ENCODE results near the gene C11orf16. TPM values are rescaled to one million over a fixed set of nuclear protein-coding genes. Genes with fewer than 3 reads are reported as not detected.

C11orf16 gene
- total and polyA plus RNA-seq, 4 donors: not detected

DNA sequence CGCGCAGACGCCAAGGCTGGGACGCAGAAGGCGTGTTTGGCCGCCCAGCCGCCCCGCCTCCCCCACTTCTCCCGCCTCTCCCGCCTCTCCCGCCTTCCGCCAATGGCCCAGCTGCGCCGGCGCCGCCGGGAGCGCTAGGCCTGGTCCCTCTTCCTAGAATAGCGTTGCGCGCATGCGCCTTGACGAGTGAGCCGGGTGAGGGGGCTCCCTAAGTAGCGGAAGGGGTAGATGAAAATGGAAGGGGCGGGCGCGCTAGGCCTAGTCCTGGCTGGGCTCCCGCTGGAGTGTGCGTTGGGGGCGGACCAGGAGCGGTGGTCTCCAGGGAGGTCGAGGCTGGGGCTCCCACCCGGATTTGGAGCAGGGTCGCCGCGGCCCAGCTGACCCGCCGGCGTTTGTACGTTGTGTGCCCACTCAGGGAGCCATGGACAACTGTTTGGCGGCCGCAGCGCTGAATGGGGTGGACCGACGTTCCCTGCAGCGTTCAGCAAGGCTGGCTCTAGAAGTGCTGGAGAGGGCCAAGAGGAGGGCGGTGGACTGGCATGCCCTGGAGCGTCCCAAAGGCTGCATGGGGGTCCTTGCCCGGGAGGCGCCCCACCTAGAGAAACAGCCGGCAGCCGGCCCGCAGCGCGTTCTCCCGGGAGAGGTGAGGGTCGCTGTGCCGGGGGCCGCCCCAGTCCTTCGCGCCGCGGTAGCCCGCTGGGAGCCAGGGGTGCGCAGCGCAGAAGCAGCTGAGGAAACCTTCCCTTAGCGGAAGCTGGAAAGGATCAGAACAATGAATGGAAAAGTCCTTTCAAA, 21.5 kb downstream of the C11orf16 start, which contains the start of gene AKIP1:
AKIP1 (plus strand) TSS at position 161 of the 795 bp plus-strand sequence; CDS start at position 422, 261 bp downstream.
- under 1% methylated on average over 68 of the region's 68 CpGs for WGBS
- H3K27ac ChIP-seq (ENCODE audit: low read depth in 1 of 2, low read length in 2 of 2): peak within 1 kb of the TSS; percentile 73 to 87
- peaks cover 0 to 16% (median 12%) of the 10 kb centered on the region in 4 donors for H3K4me1 ChIP-seq (ENCODE audit: control insufficient read depth in 4 of 4, insufficient read depth in 4 of 4, low read length in 3 of 4)
- H3K36me3 ChIP-seq (ENCODE audit: control insufficient read depth in 4 of 4, insufficient read depth in 3 of 4, low read depth in 1 of 4, low read length in 3 of 4): peaks cover 0 to under 1% (median 0%) of the 10 kb centered on the region in 4 donors
- peak; percentile 89 for DNase-seq (ENCODE audit: low spot score)
- peak within 1 kb of the TSS; percentile 45 to 83 for H3K9ac ChIP-seq (ENCODE audit: low read depth in 1 of 2, low read length in 2 of 2)
- no peaks in the 10 kb centered on the region for H3K27me3 ChIP-seq (ENCODE audit: control insufficient read depth in 4 of 4, insufficient read depth in 4 of 4, low read length in 3 of 4)
- TF ChIP-seq, protein P1, sequence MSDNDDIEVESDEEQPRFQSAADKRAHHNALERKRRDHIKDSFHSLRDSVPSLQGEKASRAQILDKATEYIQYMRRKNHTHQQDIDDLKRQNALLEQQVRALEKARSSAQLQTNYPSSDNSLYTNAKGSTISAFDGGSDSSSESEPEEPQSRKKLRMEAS (IDR thresholded peaks at IDR 0.05): no peak
- TF ChIP-seq, protein P2, sequence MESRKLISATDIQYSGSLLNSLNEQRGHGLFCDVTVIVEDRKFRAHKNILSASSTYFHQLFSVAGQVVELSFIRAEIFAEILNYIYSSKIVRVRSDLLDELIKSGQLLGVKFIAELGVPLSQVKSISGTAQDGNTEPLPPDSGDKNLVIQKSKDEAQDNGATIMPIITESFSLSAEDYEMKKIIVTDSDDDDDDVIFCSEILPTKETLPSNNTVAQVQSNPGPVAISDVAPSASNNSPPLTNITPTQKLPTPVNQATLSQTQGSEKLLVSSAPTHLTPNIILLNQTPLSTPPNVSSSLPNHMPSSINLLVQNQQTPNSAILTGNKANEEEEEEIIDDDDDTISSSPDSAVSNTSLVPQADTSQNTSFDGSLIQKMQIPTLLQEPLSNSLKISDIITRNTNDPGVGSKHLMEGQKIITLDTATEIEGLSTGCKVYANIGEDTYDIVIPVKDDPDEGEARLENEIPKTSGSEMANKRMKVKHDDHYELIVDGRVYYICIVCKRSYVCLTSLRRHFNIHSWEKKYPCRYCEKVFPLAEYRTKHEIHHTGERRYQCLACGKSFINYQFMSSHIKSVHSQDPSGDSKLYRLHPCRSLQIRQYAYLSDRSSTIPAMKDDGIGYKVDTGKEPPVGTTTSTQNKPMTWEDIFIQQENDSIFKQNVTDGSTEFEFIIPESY (IDR thresholded peaks at IDR 0.05): no peak
- peak in 1 of 2 donors; percentile 41 for TF ChIP-seq RAD21 (IDR thresholded peaks at IDR 0.05)
- no peak for TF ChIP-seq JUND (IDR thresholded peaks at IDR 0.05)
- peak in 1 of 2 donors; percentile 72 for TF ChIP-seq GABPA (IDR thresholded peaks at IDR 0.05 in 1 of 2, conservative IDR thresholded peaks at IDR 0.05 in 1 of 2)
- no peak for TF ChIP-seq HNF4G (IDR thresholded peaks at IDR 0.05)
- TF ChIP-seq FOXA1 (IDR thresholded peaks at IDR 0.05): no peak
- TF ChIP-seq, protein P3, sequence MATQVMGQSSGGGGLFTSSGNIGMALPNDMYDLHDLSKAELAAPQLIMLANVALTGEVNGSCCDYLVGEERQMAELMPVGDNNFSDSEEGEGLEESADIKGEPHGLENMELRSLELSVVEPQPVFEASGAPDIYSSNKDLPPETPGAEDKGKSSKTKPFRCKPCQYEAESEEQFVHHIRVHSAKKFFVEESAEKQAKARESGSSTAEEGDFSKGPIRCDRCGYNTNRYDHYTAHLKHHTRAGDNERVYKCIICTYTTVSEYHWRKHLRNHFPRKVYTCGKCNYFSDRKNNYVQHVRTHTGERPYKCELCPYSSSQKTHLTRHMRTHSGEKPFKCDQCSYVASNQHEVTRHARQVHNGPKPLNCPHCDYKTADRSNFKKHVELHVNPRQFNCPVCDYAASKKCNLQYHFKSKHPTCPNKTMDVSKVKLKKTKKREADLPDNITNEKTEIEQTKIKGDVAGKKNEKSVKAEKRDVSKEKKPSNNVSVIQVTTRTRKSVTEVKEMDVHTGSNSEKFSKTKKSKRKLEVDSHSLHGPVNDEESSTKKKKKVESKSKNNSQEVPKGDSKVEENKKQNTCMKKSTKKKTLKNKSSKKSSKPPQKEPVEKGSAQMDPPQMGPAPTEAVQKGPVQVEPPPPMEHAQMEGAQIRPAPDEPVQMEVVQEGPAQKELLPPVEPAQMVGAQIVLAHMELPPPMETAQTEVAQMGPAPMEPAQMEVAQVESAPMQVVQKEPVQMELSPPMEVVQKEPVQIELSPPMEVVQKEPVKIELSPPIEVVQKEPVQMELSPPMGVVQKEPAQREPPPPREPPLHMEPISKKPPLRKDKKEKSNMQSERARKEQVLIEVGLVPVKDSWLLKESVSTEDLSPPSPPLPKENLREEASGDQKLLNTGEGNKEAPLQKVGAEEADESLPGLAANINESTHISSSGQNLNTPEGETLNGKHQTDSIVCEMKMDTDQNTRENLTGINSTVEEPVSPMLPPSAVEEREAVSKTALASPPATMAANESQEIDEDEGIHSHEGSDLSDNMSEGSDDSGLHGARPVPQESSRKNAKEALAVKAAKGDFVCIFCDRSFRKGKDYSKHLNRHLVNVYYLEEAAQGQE (IDR thresholded peaks at IDR 0.05): no peak
- peak; percentile 50 for TF ChIP-seq YY1 (IDR thresholded peaks at IDR 0.05)
- H3K4me3 ChIP-seq (ENCODE audit: low read depth in 1 of 3, low read length in 3 of 3): peak within 1 kb of the TSS; percentile 74 to 99 (median 80)
- H3K9me3 ChIP-seq (ENCODE audit: control insufficient read depth in 4 of 4, low read length in 3 of 4): no peaks in the 10 kb centered on the region

DNA sequence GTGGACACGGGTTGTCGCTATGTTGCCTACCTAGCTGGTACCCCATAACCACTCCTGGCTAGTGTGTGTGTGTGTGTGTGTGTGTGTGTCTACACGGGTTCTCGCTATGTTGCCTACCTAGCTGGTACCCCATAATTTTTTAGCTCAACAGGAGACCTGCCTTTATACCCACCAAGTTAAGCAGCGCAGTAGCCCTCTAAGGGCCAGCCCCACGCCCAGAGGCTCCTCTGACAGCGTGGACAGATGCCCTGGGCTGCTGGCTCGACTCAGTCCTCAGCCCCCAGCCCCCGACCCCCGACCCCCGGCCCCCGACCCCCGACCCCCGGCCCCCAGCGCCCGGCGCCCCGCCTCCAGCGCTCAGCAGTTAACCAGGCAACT, 22.1 kb downstream of the C11orf16 start:
- H3K27me3 ChIP-seq (ENCODE audit: control insufficient read depth in 4 of 4, insufficient read depth in 4 of 4, low read length in 3 of 4): no peaks in the 10 kb centered on the region
- no peak overlapping the region for H3K27ac ChIP-seq (ENCODE audit: low read depth in 1 of 2, low read length in 2 of 2)
- no peaks in the 10 kb centered on the region for H3K36me3 ChIP-seq (ENCODE audit: control insufficient read depth in 4 of 4, insufficient read depth in 3 of 4, low read depth in 1 of 4, low read length in 3 of 4)
- H3K4me1 ChIP-seq (ENCODE audit: control insufficient read depth in 4 of 4, insufficient read depth in 4 of 4, low read length in 3 of 4): peaks cover 0 to 16% (median 12%) of the 10 kb centered on the region in 4 donors
- WGBS: 3% methylated on average over 19 of the region's 19 CpGs
- H3K9me3 ChIP-seq (ENCODE audit: control insufficient read depth in 4 of 4, low read length in 3 of 4): no peaks in the 10 kb centered on the region
- no peak for DNase-seq (ENCODE audit: low spot score)
- no peak overlapping the region for H3K9ac ChIP-seq (ENCODE audit: low read depth in 1 of 2, low read length in 2 of 2)
- TF ChIP-seq, protein P4, sequence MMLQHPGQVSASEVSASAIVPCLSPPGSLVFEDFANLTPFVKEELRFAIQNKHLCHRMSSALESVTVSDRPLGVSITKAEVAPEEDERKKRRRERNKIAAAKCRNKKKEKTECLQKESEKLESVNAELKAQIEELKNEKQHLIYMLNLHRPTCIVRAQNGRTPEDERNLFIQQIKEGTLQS (IDR thresholded peaks at IDR 0.05): no peak
- TF ChIP-seq FOXA1 (IDR thresholded peaks at IDR 0.05): no peak
- TF ChIP-seq FOXA2 (IDR thresholded peaks at IDR 0.05): no peak
- TF ChIP-seq YY1 (IDR thresholded peaks at IDR 0.05): no peak
- H3K4me3 ChIP-seq (ENCODE audit: low read depth in 1 of 3, low read length in 3 of 3): peak overlapping the region; percentile 59 to 99 (median 74)
